IMR-90 (cell line): Measurements from ENCODE around the gene ZNF518B. TPM values are rescaled to one million over a fixed set of nuclear protein-coding genes. Genes with fewer than 3 reads are reported as not detected.

Experiments
- ATAC-seq: fragments of 200-7000 bp; cut with Tn5 transposase; 2 replicates; pipeline ENCODE4 v1.9.1; 2020; ENCODE audit warnings: low read depth, mild to moderate bottlenecking, moderate library complexity
- BruUV-seq: library from RNA; stranded (reverse); fragments of 400-500 nt; replicated peaks from 2 replicates; lab custom pipeline; 2021; lab: Mats Ljungman, UMichigan
- CTCF ChIA-PET: fragments of 300-600 bp; formaldehyde crosslinking; extraction: SDS; loops from one replicate; lab custom pipeline; 2021; ENCODE audit warnings: antibody characterized with exemption; lab: Yijun Ruan, JAX
- POLR2A ChIA-PET: fragments of 300-600 bp; sonication (Branson Sonifier 250); formaldehyde crosslinking; loops from one replicate; lab custom pipeline; 2022; ENCODE audit warnings: antibody characterized with exemption; ENCODE audit not compliant: unreplicated experiment; lab: Charles Lee
- DNase-seq: peaks from one replicate; pipeline ENCODE4 v3.0.0; 2013
- H2AFZ ChIP-seq: replicated peaks from 2 replicates; pipeline ENCODE3; 2013; ENCODE audit warnings: low read length, mild to moderate bottlenecking; ENCODE audit not compliant: poor library complexity
- H2AK5ac ChIP-seq: 2 replicates; pipeline ENCODE4 v1.6.1; 2013; ENCODE audit warnings: low read depth, low read length, inconsistent platforms
- H2AK9ac ChIP-seq: replicated peaks from 2 replicates; pipeline ENCODE3; 2013; ENCODE audit warnings: mild to moderate bottlenecking, low read depth, low read length, moderate library complexity; ENCODE audit not compliant: poor library complexity
- H2BK120ac ChIP-seq: 2 replicates; pipeline ENCODE4 v1.6.1; 2013; ENCODE audit warnings: low read depth, low read length, inconsistent platforms
- H2BK15ac ChIP-seq: 3 replicates; pipeline ENCODE4 v1.6.1; 2013; ENCODE audit warnings: low read depth, low read length, inconsistent platforms
- H2BK20ac ChIP-seq: 2 replicates; pipeline ENCODE4 v1.6.1; 2013; ENCODE audit warnings: low read depth, mild to moderate bottlenecking, inconsistent platforms, low read length, moderate library complexity
- H2BK5ac ChIP-seq: 2 replicates; pipeline ENCODE4 v1.6.1; 2013; ENCODE audit warnings: mild to moderate bottlenecking, low read depth, low read length, inconsistent platforms; ENCODE audit not compliant: poor library complexity, severe bottlenecking
- H3K14ac ChIP-seq: replicated peaks from 2 replicates; pipeline ENCODE4 v1.6.1; 2013; ENCODE audit warnings: low read depth, low read length, inconsistent platforms
- H3K18ac ChIP-seq: 2 replicates; pipeline ENCODE4 v1.6.1; 2013; ENCODE audit warnings: low read depth, low read length, control low read depth
- H3K23ac ChIP-seq: 2 replicates; pipeline ENCODE4 v1.6.1; 2013; ENCODE audit warnings: low read depth, low read length, inconsistent platforms
- H3K27ac ChIP-seq: 2 replicates; pipeline ENCODE4 v1.5.1; 2013; ENCODE audit warnings: mild to moderate bottlenecking, control low read depth, low read length; ENCODE audit not compliant: insufficient read depth
- H3K27me3 ChIP-seq: 2 replicates; pipeline ENCODE4 v1.6.1; 2013; ENCODE audit warnings: low read length; ENCODE audit not compliant: control insufficient read depth, insufficient read depth
- H3K36me3 ChIP-seq: 2 replicates; pipeline ENCODE4 v1.6.1; 2013; ENCODE audit warnings: low read length, mixed read lengths; ENCODE audit not compliant: control insufficient read depth, insufficient read depth
- H3K4ac ChIP-seq: 2 replicates; pipeline ENCODE4 v1.6.1; 2013; ENCODE audit warnings: low read depth, low read length, inconsistent platforms
- H3K4me1 ChIP-seq: 2 replicates; pipeline ENCODE4 v1.6.1; 2013; ENCODE audit warnings: low read length, mixed read lengths; ENCODE audit not compliant: control insufficient read depth, insufficient read depth
- H3K4me2 ChIP-seq: 2 replicates; pipeline ENCODE4 v1.6.1; 2013; ENCODE audit warnings: low read depth, mild to moderate bottlenecking, control low read depth, low read length, moderate library complexity
- H3K4me3 ChIP-seq: 2 replicates; pipeline ENCODE4 v1.5.1; 2013; ENCODE audit warnings: low read depth, mild to moderate bottlenecking, control low read depth, low read length, moderate library complexity; ENCODE audit not compliant: insufficient read depth
- H3K56ac ChIP-seq: 2 replicates; pipeline ENCODE4 v1.6.1; 2013; ENCODE audit warnings: low read length, inconsistent platforms; ENCODE audit not compliant: insufficient read depth; ENCODE audit errors: extremely low read depth
- H3K79me1 ChIP-seq, 2 experiments: 2 replicates each; pipeline ENCODE4 v1.6.1; 2013; ENCODE audit warnings: low read length in 2 of 2, inconsistent platforms in 1 of 2, low read depth in 1 of 2
- H3K9ac ChIP-seq: 2 replicates; pipeline ENCODE4 v1.6.1; 2013; ENCODE audit warnings: low read depth, low read length, control low read depth
- H3K9me1 ChIP-seq: 2 replicates; pipeline ENCODE4 v1.6.1; 2013; ENCODE audit warnings: low read length, inconsistent platforms; ENCODE audit not compliant: insufficient read depth
- H3K9me3 ChIP-seq: 2 replicates; pipeline ENCODE4 v1.6.1; 2013; ENCODE audit warnings: low read length; ENCODE audit not compliant: control insufficient read depth, insufficient read depth
- H4K20me1 ChIP-seq: 2 replicates; pipeline ENCODE4 v1.6.1; 2013; ENCODE audit warnings: low read length, inconsistent platforms; ENCODE audit not compliant: insufficient read depth
- H4K5ac ChIP-seq: 2 replicates; pipeline ENCODE4 v1.6.1; 2013; ENCODE audit warnings: mild to moderate bottlenecking, low read depth, low read length, control low read depth
- H4K8ac ChIP-seq, 2 experiments: 2 replicates each; pipeline ENCODE4 v1.6.1; 2013; ENCODE audit warnings: low read depth in 2 of 2, low read length in 2 of 2, control low read depth in 1 of 2, inconsistent platforms in 1 of 2
- H4K91ac ChIP-seq: 2 replicates; pipeline ENCODE4 v1.6.1; 2013; ENCODE audit warnings: low read depth, low read length, inconsistent platforms; ENCODE audit not compliant: insufficient read depth
- RAD21 ChIP-seq: IDR thresholded peaks from 2 replicates; pipeline ENCODE4 v1.6.1; 2012; ENCODE audit warnings: low read length, improper control_type of control experiment
- WGBS, 2 experiments: methylation state at CpG; one replicate each; pipeline versions ENCODE4 v1.1.5 to v1.1.7; 2013; ENCODE audit warnings: missing lambda C conversion rate in 2 of 2; ENCODE audit not compliant: insufficient read length in 1 of 2; ENCODE audit errors: extremely low coverage in 2 of 2; 5-methylcytosine and 5-hydroxymethylcytosine counted together
- dilution Hi-C: fragments of 300-500 bp; cut with HindIII; formaldehyde crosslinking; loops from one replicate; pipeline ENCODE4 v1.14.3; 2018; ENCODE audit warnings: low sequenced_read_pairs; ENCODE audit not compliant: unreplicated experiment
- in situ Hi-C: fragments of 300-500 bp; cut with MboI; formaldehyde crosslinking; loops from 3 replicates; pipeline ENCODE4 v1.14.3; 2019; ENCODE audit warnings: low sequenced_read_pairs, inconsistent platforms, mixed read lengths
- intact Hi-C: fragments of 100-400 bp; cut with micrococcal nuclease; formaldehyde crosslinking; loops from 2 replicates; pipeline ENCODE4 v1.10.0; 2022
- polyA plus RNA-seq, 3 experiments: library from polyadenylated mRNA; depleted of rRNA; stranded (reverse); fragments of >200 nt; gene quantifications; 2 replicates each; pipeline ENCODE4 v1.2.3, GENCODE V29; 2012; ENCODE audit warnings: low replicate concordance in 1 of 3
- total RNA-seq: library from RNA; depleted of rRNA; stranded (reverse); fragments of >200 nt; gene quantifications from 2 replicates; pipeline ENCODE4 v1.2.3, GENCODE V29; 2012

ZNF518B gene
- total and polyA plus RNA-seq, 2 of the 4 experiments (the other 2 are of a cell fraction): 7.3 to 56.8 TPM

GRCh38 chr4:10454121-10454520 is 3.1 kb downstream of the ZNF518B start:
- no CpG with 5 or more reads among the region's 1 CpG for WGBS, 2 experiments
- in situ Hi-C loops (no loop called here), intact Hi-C loops (no loop called here), dilution Hi-C loops (no loop called here)
- Histone ChIP-seq H2BK5ac (no peak overlapping the region), H3K23ac (no peak overlapping the region), H4K91ac (no peak overlapping the region), H3K4me1 (no peaks in the 10 kb centered on the region), H3K18ac (no peak overlapping the region), H3K9me1 (no peaks in the 10 kb centered on the region), H3K9ac (no peak overlapping the region), H2BK120ac (no peak overlapping the region), H3K4me3 (no peak overlapping the region), H3K27ac (no peak overlapping the region), H3K14ac (no peak overlapping the region), H3K9me3 (peaks cover 2% of the 10 kb centered on the region; the same call in 1 of the 2 replicates), H3K4me2 (no peak overlapping the region), H3K27me3 (no peaks in the 10 kb centered on the region), H2AK5ac (no peak overlapping the region), H2AK9ac (no peak overlapping the region), H4K8ac (no peak overlapping the region), H4K5ac (no peak overlapping the region), H2AFZ (no peak overlapping the region), H4K20me1 (no peaks in the 10 kb centered on the region; the same call in 1 of the 2 replicates), H3K4ac (no peak overlapping the region), H3K36me3 (peaks cover 28% of the 10 kb centered on the region), H2BK20ac (no peak overlapping the region), H3K56ac (no peak overlapping the region), H2BK15ac (no peak overlapping the region), H3K79me1 (peaks cover 19 to 40% of the 10 kb centered on the region in 2 experiments)
- TF ChIP-seq RAD21: no peak
- no TSS peak for BruUV-seq
- DNase-seq: no peak
- ChIA-PET CTCF (no interaction called here), POLR2A (no interaction called here)
- no peak for ATAC-seq
